GM12873 (cell line): ENCODE measurements around the gene SHISA5.

Experiments
- CTCF ChIP-seq: IDR thresholded peaks from 2 replicates; pipeline ENCODE4 v1.5.1; 2012; ENCODE audit warnings: low read depth, mild to moderate bottlenecking, moderate library complexity, low read length, control low read depth; ENCODE audit not compliant: insufficient read depth; ENCODE audit errors: missing control alignments

The SHISA5 gene

GRCh38 chr3:48503401-48504050 is 448 bp downstream of the SHISA5 start:
- TF ChIP-seq CTCF: no peak

GRCh38 chr3:48502728-48503168 is 1.2 kb downstream of the SHISA5 start:
- no peak for TF ChIP-seq CTCF

- no peak for TF ChIP-seq CTCF
Observed at GRCh38 chr3:48502121-48502520, 1.9 kb downstream of the SHISA5 start.

- TF ChIP-seq CTCF: no peak
Observed at GRCh38 chr3:48501196-48501595, 2.8 kb downstream of the SHISA5 start.

- TF ChIP-seq CTCF: no peak
Observed at GRCh38 chr3:48500656-48501055, 3.3 kb downstream of the SHISA5 start.

GRCh38 chr3:48493203-48493501 is 10.8 kb downstream of the SHISA5 start:
- no peak for TF ChIP-seq CTCF

GRCh38 chr3:48492461-48493202 is 11.3 kb downstream of the SHISA5 start:
- TF ChIP-seq CTCF: no peak
